Glomerular endothelial cell (primary cell): ENCODE data around the gene PRPF19. TPM values are rescaled to one million over a fixed set of nuclear protein-coding genes. Genes with fewer than 3 reads are reported as not detected.

Experiments
- DNase-seq: peaks from one replicate; pipeline ENCODE4 v3.0.0-alpha.2; 2011; ENCODE audit warnings: low read depth, low spot score; ENCODE audit errors: extremely low read depth
- total RNA-seq: library from RNA; depleted of rRNA; stranded (reverse); fragments of >200 nt; gene quantifications from 2 replicates; pipeline ENCODE4 v1.2.3, GENCODE V29; 2015

Gene PRPF19
- total RNA-seq, 1 donor from 2014 or later, result 98.2 TPM

DNA sequence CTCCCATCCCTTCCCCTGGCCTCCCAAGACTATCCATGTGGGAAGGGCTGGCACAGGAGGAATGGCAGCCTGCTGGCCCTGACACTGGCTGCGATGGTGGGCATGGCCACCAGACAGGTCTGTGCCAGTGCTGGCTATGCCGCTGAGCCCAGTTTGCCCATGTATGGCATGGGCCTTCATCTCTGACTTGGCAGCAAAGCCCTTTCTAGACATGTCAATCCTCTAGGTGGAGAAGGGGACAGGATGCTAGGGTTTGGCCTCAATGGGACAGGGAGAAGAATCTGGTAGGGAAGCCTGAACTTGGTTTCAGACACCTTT, 30.3 kb downstream of the PRPF19 start:
- no peak for DNase-seq

DNA sequence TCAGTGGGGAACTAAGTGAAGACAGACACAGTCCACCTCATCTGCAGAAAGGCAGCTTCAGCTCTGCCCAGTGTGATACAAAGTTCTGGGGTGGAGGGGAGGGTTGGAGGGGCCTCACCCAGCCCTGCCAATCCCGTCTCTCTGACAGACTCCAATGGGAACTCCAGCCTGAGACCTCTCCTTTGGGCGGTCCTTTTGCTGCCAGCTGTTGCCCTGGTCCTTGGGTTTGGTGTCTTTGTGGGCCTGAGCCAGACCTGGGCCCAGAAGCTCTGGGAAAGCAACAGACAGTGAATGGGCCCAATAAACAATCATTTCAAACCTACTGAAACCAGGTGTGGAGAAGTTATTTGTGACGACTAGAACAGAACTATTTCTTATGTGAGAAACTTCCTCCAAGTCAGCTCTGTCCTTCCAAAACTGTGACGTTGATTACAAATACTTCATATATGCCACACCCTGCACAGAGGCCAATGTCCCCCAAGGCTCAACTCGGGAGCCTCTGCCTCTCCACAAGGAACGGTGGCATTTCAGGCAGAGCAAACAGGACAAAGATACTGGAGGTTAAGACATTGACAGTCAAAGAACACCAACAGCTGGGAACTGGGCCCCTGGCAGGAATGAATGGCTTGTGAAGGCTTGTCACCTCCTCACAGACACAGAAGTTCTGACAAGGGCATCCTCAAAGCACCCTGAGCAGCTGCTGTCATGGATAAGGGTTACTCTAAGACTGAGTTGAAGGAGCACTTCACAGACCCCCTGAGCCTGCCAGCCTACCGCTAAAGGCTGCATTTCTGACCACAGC, 30.8 kb downstream of the PRPF19 start:
- no peak for DNase-seq

DNA sequence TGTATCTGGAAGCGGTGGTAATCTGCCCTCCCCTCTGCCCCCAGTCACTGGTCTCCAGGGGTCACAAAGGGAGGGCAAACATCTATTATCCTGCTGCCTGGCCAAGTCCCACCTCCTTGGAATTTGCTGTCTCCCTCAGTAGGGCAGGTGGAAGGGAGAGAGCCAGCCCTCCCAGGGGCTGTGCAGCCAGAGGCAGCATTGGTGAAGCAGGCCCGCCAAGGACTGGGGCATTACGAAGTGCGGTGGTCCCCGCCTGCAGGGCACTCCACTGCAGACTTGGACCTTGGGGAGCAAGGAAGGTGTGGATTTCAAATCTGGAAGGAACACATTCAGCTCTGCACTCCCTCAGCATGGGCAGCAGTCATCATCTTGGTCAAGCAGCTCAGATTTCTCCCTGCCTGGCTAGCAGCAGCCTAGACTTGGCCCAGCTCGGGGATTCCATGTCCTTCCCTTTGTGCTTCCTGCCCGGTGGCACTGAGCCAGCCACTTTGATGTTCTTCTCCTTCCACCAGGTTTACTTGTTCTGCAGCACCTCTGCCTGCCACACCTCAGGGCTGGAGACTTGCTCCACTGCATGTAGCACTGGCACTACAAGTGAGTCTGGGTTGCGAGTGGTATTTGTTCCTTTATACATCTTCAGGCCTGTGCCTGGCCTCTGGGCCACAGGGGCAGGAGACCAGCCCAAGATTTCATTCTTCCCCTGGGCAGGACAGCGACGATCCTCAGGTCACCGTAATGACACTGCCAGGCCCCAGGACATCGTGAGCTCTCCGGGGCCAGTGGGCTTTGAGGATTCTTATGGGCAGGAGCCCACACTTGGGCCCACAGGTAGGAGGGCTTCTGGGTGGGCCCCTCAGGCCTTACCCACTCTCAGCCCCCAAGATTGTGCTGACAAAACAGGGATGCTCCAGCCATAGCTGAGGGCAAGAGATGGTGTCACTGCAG, 31.7 kb downstream of the PRPF19 start:
- no peak for DNase-seq

DNA sequence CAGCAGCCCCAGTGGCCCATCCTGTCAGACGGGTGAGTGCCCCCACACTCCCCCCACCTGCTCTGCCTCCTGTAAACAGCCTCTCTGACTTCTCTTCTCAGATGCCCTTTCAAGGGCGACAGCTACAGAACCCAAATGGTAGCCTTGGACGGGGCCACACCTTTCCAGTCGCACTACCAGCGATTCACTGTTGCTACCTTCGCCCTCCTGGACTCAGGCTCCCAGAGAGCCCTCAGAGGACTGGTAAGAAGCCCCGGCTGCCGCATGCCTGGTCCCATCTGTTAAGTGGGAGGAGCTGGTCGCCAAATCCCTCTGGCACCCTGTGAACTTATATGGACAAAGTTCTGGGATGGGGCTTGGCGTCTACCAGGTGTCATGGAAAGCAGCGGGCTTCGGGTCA, 32.9 kb downstream of the PRPF19 start:
- no peak for DNase-seq

DNA sequence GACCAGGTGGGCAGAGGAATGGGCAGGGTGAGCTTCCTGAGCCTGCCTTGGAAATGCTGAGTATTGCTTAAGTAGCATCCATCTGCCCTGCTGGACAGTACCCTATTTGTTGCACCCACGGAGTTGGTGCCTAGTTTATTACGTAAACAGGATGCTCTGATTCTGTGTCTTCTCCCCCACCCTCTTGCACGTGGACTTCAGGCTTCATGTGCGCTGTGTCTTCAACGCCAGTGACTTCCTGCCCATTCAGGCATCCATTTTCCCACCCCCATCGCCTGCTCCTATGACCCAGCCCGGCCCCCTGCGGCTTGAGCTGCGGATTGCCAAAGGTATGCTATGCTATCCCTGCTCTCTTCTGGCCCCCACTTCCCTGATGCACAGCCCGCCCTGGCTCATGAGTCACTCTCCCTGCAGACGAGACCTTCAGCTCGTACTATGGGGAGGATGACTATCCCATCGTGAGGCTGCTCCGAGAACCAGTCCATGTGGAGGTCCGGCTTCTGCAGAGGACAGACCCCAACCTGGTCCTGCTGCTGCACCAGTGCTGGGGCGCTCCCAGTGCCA, 33.3 kb downstream of the PRPF19 start:
- no peak for DNase-seq

DNA sequence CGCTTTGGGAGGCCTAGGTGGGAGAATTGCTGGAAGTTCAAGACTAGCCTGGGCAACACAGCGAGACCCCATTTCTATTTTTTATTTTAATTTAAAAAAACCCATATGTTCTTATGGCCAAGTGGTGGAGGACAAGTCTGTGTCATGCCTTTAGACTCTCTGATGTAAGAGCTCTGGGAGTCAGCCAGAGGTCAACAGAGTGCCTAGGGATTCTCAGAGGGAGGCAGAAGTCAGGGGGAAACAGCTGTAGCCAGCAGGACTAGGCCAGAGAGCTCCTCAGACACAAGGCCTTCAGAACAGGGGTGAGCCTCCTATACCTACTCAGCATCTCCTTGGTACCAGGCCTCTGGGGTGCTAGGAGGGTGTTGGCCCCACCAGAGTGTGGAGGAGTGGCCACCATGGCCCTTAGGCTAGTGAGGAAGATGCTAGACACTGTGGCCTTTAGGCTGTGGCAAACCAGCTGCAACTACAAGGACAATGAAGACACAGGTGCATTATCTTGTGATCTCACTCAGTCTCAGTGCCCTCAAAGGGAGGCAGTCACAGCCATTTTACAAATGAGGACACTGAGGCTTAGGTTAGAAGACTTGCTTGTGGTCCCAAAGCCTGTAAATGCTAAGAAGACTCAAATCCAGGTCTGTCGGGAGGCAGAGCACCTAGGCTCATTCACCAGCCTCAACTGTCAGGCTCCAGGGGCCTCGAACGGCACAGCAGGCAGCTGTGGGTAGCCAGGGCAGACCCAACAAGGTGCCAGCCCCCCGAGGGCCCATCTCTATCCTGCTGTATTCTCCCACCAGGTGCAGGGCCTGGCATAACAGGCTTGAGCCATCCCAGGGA, 34.0 kb downstream of the PRPF19 start:
- no peak for DNase-seq

DNA sequence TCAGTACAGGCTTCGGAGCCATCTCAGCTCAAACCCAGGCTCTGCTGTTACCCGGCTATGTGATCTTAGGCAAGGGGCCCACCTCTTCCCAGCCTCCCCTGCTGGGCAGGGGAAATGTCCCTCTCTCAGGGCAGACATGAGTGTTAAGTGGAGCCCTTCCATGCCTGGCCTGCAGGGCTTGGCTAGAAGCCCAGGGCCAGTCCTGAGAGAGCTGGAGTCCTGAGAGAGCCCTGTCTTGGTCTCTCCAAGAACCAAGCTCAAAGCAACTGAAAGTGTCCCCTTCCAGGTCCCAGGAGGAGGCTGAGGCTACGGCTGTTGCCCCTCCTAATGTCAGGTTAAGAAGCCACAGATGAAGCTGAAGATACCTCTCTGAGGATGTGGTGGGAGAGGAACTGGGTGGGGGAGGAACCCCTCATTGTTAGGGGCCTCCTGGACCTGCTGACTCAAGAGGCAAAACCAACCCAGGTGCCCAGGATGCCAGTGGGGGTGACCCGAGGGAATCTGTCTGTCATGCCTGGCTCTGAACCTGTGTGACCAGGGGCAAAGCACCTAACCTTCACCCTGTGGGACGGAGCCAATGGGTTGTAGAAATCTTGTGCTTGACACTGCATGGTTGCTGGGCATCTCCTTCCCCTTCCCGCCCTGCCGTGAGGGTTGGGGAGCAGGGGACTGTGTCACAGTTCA, 34.9 kb downstream of the PRPF19 start:
- DNase-seq, result no peak

DNA sequence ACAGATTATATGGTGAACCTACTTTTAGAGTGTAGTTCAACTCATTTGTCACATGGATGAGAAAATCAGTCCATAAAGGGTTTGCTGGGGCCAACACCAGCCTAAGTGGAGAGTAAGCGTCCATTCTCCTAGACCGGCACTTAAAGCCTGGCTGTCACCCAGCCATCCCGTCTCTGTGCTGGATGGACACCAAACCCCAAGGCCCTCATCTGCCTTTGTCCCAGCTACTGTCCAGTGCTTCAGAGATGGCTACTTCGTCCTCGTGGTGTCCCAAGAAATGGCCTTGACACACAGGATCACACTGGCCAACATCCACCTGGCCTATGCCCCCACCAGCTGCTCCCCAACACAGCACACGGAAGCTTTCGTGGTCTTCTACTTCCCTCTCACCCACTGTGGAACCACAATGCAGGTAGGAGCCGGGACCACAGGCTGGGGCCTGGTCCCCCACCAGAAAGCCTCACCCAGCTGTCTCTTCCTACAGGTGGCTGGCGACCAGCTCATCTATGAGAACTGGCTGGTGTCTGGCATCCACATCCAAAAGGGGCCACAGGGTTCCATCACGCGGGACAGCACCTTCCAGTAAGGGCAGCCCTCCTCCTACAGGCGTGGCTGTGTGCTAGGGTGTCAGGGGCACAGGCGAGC, 35.5 kb downstream of the PRPF19 start:
- no peak for DNase-seq

DNA sequence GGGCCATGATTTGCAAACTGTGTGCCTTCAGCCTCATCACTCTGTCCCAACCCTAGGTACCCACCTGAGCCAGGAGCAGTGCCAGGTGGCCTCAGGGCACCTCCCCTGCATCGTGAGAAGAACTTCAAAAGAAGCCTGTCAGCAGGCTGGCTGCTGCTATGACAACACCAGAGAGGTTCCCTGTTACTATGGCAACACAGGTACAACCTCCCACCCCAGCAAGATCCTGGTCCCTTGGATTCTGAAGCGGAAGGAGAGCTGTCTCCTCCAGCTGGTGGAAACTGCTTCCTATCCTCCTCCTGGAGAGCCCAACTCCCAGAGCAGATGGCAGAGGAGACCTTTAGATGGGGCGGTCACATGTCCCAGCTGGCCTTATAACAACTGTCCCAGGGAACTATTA, 36.1 kb downstream of the PRPF19 start:
- DNase-seq, result no peak

DNA sequence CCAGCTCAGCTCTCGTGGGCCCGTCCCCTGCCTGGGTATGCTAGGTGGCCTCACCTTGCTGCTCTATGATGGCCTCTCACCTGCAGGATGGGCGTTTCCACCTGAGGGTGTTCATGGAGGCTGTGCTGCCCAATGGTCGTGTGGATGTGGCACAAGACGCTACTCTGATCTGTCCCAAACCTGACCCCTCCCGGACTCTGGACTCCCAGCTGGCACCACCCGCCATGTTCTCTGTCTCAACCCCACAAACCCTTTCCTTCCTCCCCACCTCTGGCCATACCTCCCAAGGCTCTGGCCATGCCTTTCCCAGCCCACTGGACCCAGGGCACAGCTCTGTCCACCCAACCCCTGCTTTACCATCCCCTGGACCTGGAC, 36.9 kb downstream of the PRPF19 start:
- DNase-seq, result no peak

DNA sequence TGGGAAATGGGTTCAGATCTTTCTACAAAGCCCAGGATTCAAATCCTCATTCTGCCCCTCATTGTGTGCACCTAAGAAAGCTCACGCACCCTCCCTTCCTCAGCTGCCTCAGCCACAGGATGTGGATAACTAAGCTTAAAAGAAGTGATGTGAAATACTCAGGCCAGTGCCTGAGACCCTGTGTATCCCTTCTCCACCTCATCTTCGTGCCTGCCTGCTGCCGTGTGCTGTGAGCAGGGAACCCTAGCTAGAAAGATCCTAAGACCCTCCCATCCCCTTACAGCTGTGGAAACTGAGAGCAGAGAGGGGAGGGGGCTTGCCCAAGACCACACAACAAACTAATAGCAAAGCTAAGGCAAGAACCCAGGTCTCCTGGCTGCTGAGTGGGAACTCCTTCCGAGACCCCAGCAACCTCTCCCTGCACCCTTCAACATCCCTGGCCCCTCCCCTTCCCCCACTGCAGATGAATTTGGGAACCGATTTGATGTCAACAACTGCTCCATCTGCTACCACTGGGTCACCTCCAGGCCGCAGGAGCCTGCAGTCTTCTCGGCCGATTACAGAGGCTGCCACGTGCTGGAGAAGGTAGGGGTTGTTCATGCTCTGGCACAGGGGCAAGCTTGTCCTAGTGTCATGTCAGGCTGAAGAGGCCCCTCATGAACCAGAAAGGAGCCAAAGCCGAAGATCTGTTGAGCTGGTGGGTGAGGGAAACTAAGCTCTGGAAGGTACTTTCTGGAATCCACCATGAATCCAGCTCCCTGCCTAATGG, 37.5 kb downstream of the PRPF19 start:
- DNase-seq, result no peak

DNA sequence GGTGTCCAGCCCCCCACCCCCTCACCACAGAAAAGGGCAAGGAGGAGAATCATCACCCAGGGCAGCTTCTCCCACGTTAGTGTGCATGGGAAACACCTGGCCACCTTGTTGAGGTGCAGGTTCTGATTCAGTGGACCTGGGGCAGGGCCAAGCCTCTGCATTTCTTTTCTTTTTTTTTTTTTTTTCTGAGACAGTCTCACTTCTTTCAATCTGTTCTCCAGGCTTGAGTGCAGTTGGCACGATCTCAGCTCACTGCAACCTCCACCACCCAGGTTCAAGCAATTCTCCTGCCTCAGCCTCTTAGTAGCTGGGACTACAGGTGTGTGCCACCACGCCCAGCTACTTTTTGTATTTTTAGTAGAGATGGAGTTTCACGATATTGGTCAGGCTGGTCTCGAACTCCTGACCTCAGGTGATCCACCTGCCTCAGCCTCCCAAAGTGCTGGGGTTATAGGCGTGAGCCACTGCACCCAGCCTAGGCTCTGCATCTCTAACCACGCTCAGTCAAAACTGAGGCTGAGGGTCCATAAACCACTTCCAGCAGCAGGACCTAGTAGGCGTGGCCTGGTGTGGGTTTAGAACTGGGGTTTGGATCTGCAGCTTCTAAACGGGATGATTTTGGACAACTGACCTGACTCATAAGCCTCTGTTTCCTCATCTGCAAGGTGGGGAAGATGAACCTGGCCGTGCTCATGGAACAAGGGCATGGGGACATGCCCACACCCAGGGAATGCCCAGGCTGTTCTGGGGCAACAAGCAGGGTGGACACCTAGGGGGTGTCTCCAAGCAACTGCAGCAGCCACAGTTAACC, 38.3 kb downstream of the PRPF19 start:
- DNase-seq, result no peak

DNA sequence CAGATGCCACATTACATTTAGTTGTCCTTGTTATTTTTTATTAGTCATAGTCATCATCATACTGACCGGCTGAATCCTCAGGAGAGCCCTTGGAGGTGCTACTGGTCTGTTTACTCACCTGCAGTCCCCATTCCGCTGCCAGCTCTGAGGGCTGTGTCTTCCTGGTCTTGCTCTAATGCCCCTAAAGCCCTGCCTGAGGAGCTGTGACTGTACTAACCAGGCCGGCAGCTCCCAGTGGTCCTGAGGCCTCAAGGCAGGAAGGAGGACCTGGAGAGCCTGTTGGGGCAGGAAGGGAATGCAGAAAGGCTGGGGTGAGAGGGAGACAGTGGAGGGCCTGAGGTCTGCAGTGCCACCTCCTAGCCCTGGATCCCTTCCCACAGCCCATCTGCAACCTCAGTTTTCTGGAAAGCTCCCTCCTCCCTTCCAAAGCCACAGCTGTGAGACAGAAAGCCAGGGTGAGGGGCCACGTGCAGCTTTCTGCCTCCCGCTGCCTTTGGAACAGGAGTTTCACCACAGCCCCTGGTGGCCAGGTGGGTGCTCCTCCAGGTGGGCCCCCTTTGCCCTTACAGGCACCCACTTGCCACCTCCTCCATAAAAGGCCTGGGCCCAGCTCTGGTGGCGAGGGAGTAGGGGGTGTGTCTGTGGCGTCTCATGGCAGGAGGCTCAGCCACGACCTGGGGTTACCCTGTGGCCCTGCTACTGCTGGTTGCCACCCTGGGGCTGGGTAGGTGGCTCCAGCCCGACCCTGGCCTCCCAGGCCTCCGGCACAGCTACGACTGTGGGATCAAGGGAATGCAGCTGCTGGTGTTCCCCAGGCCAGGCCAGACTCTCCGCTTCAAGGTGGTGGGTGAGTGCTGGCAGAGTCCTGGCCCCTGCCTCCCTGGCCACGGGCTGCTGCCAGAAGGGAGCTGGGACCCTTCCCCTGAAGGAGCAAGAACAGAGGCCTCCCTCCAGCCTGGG, 39.2 kb downstream of the PRPF19 start, which contains the start of gene ZP1:
Gene ZP1 (plus strand): TSS at position 632 of the 960 bp plus-strand sequence. CDS start 20 bp downstream, at position 652.
- no peak for DNase-seq

DNA sequence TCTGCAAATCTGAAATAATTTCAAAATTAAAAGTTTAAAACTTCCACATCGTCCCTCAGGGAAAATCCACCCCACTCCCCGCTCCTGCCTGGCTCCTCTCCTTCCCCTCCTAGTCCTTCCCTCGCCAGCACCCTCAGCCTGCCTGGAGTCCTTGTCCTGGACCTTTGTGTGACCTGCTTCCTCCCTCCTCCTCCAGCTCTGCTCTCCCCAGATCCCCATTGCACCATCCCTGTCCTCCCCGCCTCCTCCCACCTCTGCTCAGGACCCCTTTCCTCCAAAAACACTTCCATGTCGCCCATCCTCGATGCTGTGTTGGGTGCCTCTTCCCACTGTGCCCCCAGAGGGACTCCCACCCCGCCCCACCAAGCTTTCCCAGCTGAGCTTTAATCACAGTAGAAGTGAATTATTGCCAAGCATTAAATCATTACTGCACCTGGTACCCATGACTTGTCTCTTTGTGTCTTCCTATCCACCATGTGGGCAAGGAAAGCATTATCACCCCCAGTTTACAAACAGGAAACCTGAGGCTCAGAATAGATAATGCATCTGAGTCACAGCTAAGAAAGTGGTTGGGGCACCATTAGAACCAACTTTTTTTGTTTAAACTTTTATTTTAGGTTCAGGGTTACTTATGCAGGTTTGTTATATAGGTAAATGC, 41.4 kb downstream of the PRPF19 start:
- DNase-seq, result no peak

DNA sequence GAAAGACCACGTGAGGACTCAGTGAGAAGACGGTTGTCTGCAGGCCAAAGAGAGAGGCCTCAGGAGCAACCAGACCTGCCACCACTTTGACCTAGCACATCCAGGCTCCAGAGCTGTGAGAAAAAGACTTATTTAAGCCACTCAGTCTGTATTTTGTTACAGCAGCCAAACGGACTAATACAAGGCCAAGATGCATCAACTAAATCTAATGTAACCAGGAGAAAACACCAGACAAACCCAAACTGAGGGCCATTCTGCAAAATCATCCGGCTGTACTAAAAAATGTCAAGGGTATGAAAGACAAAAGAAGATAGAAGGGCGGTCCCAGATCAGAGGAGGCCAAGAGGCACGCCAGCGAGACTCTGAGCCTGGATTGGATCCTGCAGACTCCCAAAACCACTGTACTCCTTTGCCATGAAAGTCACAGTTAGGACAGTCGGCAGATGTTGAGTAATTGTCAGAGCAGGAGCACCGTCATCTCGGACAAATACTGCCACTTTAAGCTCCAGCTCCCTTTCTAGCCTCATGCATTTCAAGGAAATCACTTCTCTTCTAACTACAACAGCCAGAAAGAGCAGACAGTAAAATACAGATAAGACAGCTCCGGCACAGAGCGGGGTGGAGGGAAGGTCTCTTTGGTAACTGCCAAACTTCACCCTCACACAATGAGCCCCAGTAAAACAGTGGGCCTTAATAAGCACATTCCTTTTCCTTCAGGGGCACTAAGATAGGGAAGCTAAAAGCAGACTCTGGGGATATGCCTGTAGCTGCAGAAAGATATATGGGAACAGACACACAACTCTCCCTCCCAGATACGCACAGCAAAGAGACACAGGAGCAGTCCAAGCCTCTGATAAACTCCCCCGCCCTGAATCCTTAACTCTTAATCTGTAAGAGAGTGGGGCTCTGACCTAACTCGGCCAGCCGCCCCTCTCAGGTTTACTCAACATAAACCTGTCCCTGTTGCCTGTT, 42.5 kb downstream of the PRPF19 start:
- DNase-seq, result no peak
